OCI-LY3 (cell line): Measurements from ENCODE around the gene SASH1.

ENCODE experiments used
- CTCF ChIP-seq: fragments of 200-600, 300-600 bp; sonication (generic); IDR thresholded peaks from 2 replicates; pipeline ENCODE4 v1.5.1; 2014; ENCODE audit warnings: antibody characterized with exemption, low read length, low read depth
- EZH2phosphoT487 ChIP-seq: fragments of 200-600 bp; shearing (Covaris generic); IDR thresholded peaks from 2 replicates; pipeline ENCODE4 v1.6.1; 2018; ENCODE audit warnings: antibody characterized with exemption, mixed run types, low read depth

- TF ChIP-seq CTCF: no peak
- no peak for TF ChIP-seq EZH2phosphoT487
These were observed 13.6 kb upstream of the SASH1 start for GRCh38 chr6:148328876-148329555.
